Smooth muscle cell (in vitro differentiated cells): ENCODE results near the gene ARHGEF2. TPM values are rescaled to one million over a fixed set of nuclear protein-coding genes. Genes with fewer than 3 reads are reported as not detected.

Experiments
- DNase-seq: peaks from one replicate; lab custom pipeline; 2025; ENCODE audit not compliant: unreplicated experiment; lab: John Stamatoyannopoulos, UW
- H2AFZ ChIP-seq: fragments of 200-600 bp; sonication (generic); 2 replicates; pipeline ENCODE4 v1.6.0; 2016; ENCODE audit warnings: antibody characterized with exemption, low read depth, mild to moderate bottlenecking
- H3F3A ChIP-seq: fragments of 200-600 bp; sonication (generic); 2 replicates; pipeline ENCODE4 v1.6.0; 2017; ENCODE audit warnings: antibody characterized with exemption, low read depth
- H3K27ac ChIP-seq: fragments of 200-600 bp; sonication (generic); 2 replicates; pipeline ENCODE4 v1.5.1; 2016; ENCODE audit warnings: low read depth, mild to moderate bottlenecking
- H3K27me3 ChIP-seq: fragments of 200-600 bp; sonication (generic); 2 replicates; pipeline ENCODE4 v1.6.1; 2016; ENCODE audit warnings: low read depth, mild to moderate bottlenecking
- H3K36me3 ChIP-seq: fragments of 200-600 bp; sonication (generic); 2 replicates; pipeline ENCODE4 v1.5.1; 2016; ENCODE audit warnings: low read depth
- H3K4me1 ChIP-seq: fragments of 200-600 bp; sonication (generic); 2 replicates; pipeline ENCODE4 v1.5.1; 2016; ENCODE audit warnings: low read depth
- H3K4me2 ChIP-seq: fragments of 200-600 bp; sonication (generic); 2 replicates; pipeline ENCODE4 v1.6.0; 2016; ENCODE audit warnings: mild to moderate bottlenecking
- H3K4me3 ChIP-seq: fragments of 200-600 bp; sonication (generic); 2 replicates; pipeline ENCODE4 v1.5.1; 2016; ENCODE audit warnings: mild to moderate bottlenecking
- H3K79me2 ChIP-seq: fragments of 200-600 bp; sonication (generic); 2 replicates; pipeline ENCODE4 v1.6.0; 2016; ENCODE audit warnings: low read depth, mild to moderate bottlenecking
- H3K9ac ChIP-seq: fragments of 200-600 bp; sonication (generic); 2 replicates; pipeline ENCODE4 v1.6.0; 2016; ENCODE audit warnings: low read depth
- H3K9me3 ChIP-seq: fragments of 200-600 bp; sonication (generic); replicated peaks from 2 replicates; pipeline ENCODE4 v1.5.1; 2016; ENCODE audit warnings: low read depth
- H4K20me1 ChIP-seq: fragments of 200-600 bp; sonication (generic); 2 replicates; pipeline ENCODE4 v1.6.0; 2016; ENCODE audit warnings: low read depth
- WGBS: methylation state at CpG from one replicate; pipeline ENCODE4 v1.1.7; 2016; ENCODE audit warnings: low lambda C conversion rate; 5-methylcytosine and 5-hydroxymethylcytosine counted together
- polyA plus RNA-seq: library from polyadenylated mRNA; unstranded; fragments of >200 nt; fragmentation: Nextera tagmentation; extraction: Ambion mirVana; gene quantifications from 2 replicates; pipeline ENCODE4 v1.2.1, GENCODE V29; 2016
- total RNA-seq: library from RNA; depleted of rRNA; stranded (reverse); fragments of >200 nt; gene quantifications from 2 replicates; pipeline ENCODE4 v1.2.3, GENCODE V29; 2014
- TF ChIP-seq, protein P1 (sequence below): fragments of 200-600 bp; sonication (generic); IDR thresholded peaks from 2 replicates; pipeline ENCODE4 v1.5.1; 2017; ENCODE audit warnings: borderline replicate concordance, mild to moderate bottlenecking, antibody characterized with exemption; ENCODE audit not compliant: insufficient read depth, poor library complexity, severe bottlenecking

The ARHGEF2 gene
- total and polyA plus RNA-seq, 2 experiments from 2014 or later, result 21.0 to 30.2 TPM

DNA sequence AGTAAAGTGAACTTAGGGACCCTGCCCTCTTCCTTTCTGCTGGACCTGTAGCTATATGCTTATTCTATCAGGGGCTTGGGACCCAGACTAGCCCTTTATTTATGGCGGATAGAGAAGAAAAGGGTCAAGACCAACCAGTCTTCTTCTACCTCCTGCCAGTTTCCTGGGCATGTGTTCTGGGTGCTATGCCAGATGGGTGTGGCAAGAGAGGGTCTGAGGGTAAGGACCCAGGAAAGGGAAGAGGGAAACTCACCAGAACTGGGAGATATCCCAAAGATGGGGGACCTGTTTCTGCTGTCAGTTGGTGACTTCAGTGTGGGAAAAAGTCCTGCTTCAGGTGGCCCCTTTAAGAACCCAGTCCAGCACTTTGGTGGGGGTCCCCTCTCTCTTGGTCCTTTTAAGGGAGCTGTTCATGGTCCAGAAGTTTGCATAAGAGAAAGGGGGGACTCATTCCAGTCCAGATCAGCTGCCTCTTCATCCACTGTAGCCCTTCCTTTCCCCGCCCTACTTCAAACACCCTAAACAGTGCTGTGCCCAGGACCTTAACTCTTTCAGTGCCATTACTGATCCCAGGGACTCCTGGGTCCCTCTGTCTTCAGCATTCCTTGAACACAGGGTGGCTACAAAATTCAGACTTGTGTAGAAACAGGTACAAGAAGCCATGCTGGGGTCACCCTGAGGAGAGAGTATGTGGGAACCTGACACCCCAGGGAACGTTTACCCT, 24.0 kb upstream of the ARHGEF2 start:
- H3K9ac ChIP-seq, result no peak overlapping the region
- H3K27me3 ChIP-seq, result no peaks in the 10 kb centered on the region
- 78% methylated on average over 3 of the region's 3 CpGs for WGBS
- H3F3A ChIP-seq, result peaks cover 8% of the 10 kb centered on the region
- H3K79me2 ChIP-seq, result no peaks in the 10 kb centered on the region
- H3K27ac ChIP-seq, result no peak overlapping the region
- H3K9me3 ChIP-seq, result no peaks in the 10 kb centered on the region
- no peak overlapping the region for H3K4me2 ChIP-seq
- H4K20me1 ChIP-seq, result no peaks in the 10 kb centered on the region
- TF ChIP-seq, protein P1, sequence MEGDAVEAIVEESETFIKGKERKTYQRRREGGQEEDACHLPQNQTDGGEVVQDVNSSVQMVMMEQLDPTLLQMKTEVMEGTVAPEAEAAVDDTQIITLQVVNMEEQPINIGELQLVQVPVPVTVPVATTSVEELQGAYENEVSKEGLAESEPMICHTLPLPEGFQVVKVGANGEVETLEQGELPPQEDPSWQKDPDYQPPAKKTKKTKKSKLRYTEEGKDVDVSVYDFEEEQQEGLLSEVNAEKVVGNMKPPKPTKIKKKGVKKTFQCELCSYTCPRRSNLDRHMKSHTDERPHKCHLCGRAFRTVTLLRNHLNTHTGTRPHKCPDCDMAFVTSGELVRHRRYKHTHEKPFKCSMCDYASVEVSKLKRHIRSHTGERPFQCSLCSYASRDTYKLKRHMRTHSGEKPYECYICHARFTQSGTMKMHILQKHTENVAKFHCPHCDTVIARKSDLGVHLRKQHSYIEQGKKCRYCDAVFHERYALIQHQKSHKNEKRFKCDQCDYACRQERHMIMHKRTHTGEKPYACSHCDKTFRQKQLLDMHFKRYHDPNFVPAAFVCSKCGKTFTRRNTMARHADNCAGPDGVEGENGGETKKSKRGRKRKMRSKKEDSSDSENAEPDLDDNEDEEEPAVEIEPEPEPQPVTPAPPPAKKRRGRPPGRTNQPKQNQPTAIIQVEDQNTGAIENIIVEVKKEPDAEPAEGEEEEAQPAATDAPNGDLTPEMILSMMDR, result no peak
- no peak overlapping the region for H3K4me3 ChIP-seq
- no peaks in the 10 kb centered on the region for H3K4me1 ChIP-seq
- H3K36me3 ChIP-seq, result no peaks in the 10 kb centered on the region
- H2AFZ ChIP-seq, result no peak overlapping the region
- no peak for DNase-seq

GRCh38 chr1:156001662-156002171, 23.4 kb upstream of the ARHGEF2 start:
- Histone ChIP-seq H3K9ac (no peak overlapping the region), H3K4me1 (no peaks in the 10 kb centered on the region), H3K79me2 (no peaks in the 10 kb centered on the region), H3K4me3 (no peak overlapping the region), H3K27ac (no peak overlapping the region), H4K20me1 (no peaks in the 10 kb centered on the region), H3K36me3 (no peaks in the 10 kb centered on the region), H3K4me2 (no peak overlapping the region), H3K27me3 (no peaks in the 10 kb centered on the region), H3F3A (peaks cover 2% of the 10 kb centered on the region), H2AFZ (no peak overlapping the region), H3K9me3 (no peaks in the 10 kb centered on the region)
- DNase-seq, result no peak
- WGBS, result 80% methylated on average over 4 of the region's 4 CpGs
- TF ChIP-seq, protein P1, result no peak

DNA sequence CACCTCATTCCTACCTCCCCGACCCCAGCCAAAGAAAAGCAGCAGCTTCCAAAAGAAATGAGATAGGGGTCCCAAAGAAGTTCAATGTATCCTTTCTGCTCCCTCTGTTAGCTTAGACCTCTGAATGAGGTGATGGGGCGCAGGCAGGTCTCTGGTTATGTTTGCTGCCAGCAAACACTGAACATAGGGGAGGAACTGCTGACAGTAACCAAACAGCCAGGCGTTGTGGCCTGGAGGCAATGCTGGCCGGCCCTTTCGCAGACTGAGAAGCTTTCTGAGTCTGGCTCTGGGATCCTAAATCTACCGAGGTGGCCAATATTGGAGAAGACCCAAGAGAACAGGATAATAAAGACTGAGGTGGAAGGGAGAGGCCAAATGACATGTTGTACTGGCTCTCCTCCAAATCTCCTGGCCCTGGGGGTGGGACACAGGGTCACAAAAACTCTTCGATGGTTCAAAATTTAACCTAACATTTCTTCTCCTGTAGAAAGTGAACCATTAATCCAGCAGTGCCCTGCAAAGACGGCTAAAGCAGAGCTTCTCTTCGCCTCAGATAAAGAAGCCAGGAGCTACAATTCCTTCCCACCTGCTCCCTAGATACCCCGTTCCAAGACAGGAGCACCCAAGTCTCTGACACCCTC, 22.8 kb upstream of the ARHGEF2 start:
- Histone ChIP-seq H3F3A (no peaks in the 10 kb centered on the region), H2AFZ (no peak overlapping the region), H3K9me3 (no peaks in the 10 kb centered on the region), H3K4me3 (no peak overlapping the region), H4K20me1 (no peaks in the 10 kb centered on the region), H3K79me2 (no peaks in the 10 kb centered on the region), H3K9ac (no peak overlapping the region), H3K36me3 (no peaks in the 10 kb centered on the region), H3K27ac (no peak overlapping the region), H3K27me3 (no peaks in the 10 kb centered on the region), H3K4me2 (no peak overlapping the region), H3K4me1 (no peaks in the 10 kb centered on the region)
- DNase-seq, result no peak
- TF ChIP-seq, protein P1, result no peak
- 82% methylated on average over 10 of the region's 10 CpGs for WGBS
